Islet precursor cell (in vitro differentiated cells): ENCODE data around the gene MRPL18.
"Not testable (repeated sequence)": the region's sequence is repeated elsewhere in the genome, so short reads cannot be mapped to it uniquely, and the experiment has no call there.

ENCODE experiments used
- DNase-seq: peaks from one replicate; pipeline ENCODE4 v3.0.0-alpha.2; 2018

The MRPL18 gene

GRCh38 chr6:159817951-159818739, 27.9 kb downstream of the MRPL18 start:
- DNase-seq, result no peak

- DNase-seq, result no peak
These were observed 28.8 kb downstream of the MRPL18 start for GRCh38 chr6:159819098-159819497.

GRCh38 chr6:159819932-159820640, 29.8 kb downstream of the MRPL18 start:
- DNase-seq, result no peak

GRCh38 chr6:159821122-159821521, 30.9 kb downstream of the MRPL18 start:
- DNase-seq, result no peak

GRCh38 chr6:159821726-159822125, 31.5 kb downstream of the MRPL18 start:
- no peak for DNase-seq

GRCh38 chr6:159823953-159824352, 33.7 kb downstream of the MRPL18 start:
- no peak for DNase-seq

GRCh38 chr6:159824690-159825089, 34.4 kb downstream of the MRPL18 start:
- DNase-seq, result not testable (repeated sequence)

GRCh38 chr6:159826004-159826403, 35.7 kb downstream of the MRPL18 start:
- DNase-seq, result no peak

GRCh38 chr6:159826968-159827647, 36.8 kb downstream of the MRPL18 start:
- DNase-seq, result no peak

GRCh38 chr6:159828074-159828473, 37.8 kb downstream of the MRPL18 start:
- DNase-seq, result no peak

- no peak for DNase-seq
These were observed 39.3 kb downstream of the MRPL18 start for GRCh38 chr6:159829526-159829925.

GRCh38 chr6:159830501-159831372, 40.5 kb downstream of the MRPL18 start:
- DNase-seq, result no peak

- DNase-seq, result no peak
These were observed 41.1 kb downstream of the MRPL18 start for GRCh38 chr6:159831373-159831679.

- no peak for DNase-seq
These were observed 42.7 kb downstream of the MRPL18 start for GRCh38 chr6:159832946-159833345.

- DNase-seq, result no peak
These were observed 43.3 kb downstream of the MRPL18 start for GRCh38 chr6:159833556-159833955.

GRCh38 chr6:159833997-159834603, 43.8 kb downstream of the MRPL18 start:
- no peak for DNase-seq

- no peak for DNase-seq
These were observed 46.6 kb downstream of the MRPL18 start for GRCh38 chr6:159836718-159837490.

GRCh38 chr6:159837511-159837910, 47.2 kb downstream of the MRPL18 start:
- no peak for DNase-seq

GRCh38 chr6:159838020-159838744, 47.9 kb downstream of the MRPL18 start:
- no peak for DNase-seq

GRCh38 chr6:159842035-159842434, 51.8 kb downstream of the MRPL18 start:
- DNase-seq, result no peak
